ENCODE data around the gene TMEM200B. TPM values are rescaled to one million over a fixed set of nuclear protein-coding genes. Genes with fewer than 3 reads are reported as not detected.

The TMEM200B gene
- total and polyA plus RNA-seq, 2 of the 4 experiments (the other 2 are of a cell fraction) = 4.8 to 6.2 TPM

DNA sequence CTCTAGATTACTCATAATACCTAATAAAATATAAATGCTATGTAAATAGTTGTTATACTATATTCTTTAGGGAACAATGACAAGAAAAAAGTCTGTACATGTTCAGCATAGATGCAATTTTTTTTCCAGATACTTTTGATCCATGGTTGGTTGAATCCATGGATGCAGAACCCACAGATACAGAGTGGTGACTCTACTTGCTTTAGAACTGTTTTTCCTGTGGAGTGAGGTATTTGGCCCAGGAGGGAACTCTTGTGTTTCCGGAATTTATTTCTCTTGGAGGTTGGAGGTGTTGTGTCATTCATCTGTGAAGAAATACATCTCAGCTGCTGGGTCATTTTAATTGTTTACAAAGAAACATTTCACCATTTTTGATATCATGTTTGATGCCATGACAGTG lies 28.7 kb downstream of the TMEM200B start:
- Histone ChIP-seq H3K56ac (ENCODE audit: extremely low read depth, insufficient read depth, low read length) (no peak overlapping the region), H3K4me2 (ENCODE audit: low read depth, low read length) (no peak overlapping the region), H3K9ac (ENCODE audit: low read depth, low read length) (no peak overlapping the region), H3K23ac (ENCODE audit: low read depth, low read length) (no peak overlapping the region), H2BK20ac (ENCODE audit: low read depth, low read length) (no peak overlapping the region), H3K79me1 (ENCODE audit: low read depth in 1 of 2, low read length in 2 of 2) (no peaks in the 10 kb centered on the region), H4K91ac (ENCODE audit: insufficient read depth, low read depth, low read length) (no peak overlapping the region), H4K5ac (ENCODE audit: low read depth, low read length) (no peak overlapping the region), H4K8ac (ENCODE audit: low read depth in 2 of 2, low read length in 2 of 2) (no peak overlapping the region), H3K27me3 (ENCODE audit: control insufficient read depth, insufficient read depth, low read length) (no peaks in the 10 kb centered on the region), H2BK5ac (ENCODE audit: low read depth, low read length, poor library complexity, severe bottlenecking) (no peak overlapping the region), H3K4me3 (ENCODE audit: insufficient read depth, low read depth, low read length) (no peak overlapping the region), H2AFZ (replicated peaks; ENCODE audit: low read length, poor library complexity) (no peak overlapping the region), H2BK15ac (ENCODE audit: low read depth, low read length) (no peak overlapping the region), H2AK5ac (ENCODE audit: low read depth, low read length) (no peak overlapping the region), H3K14ac (replicated peaks; ENCODE audit: low read depth, low read length) (no peak overlapping the region), H3K27ac (ENCODE audit: insufficient read depth, low read length) (no peak overlapping the region), H2AK9ac (replicated peaks; ENCODE audit: low read depth, low read length, poor library complexity) (no peak overlapping the region), H3K9me3 (ENCODE audit: control insufficient read depth, insufficient read depth, low read length) (no peaks in the 10 kb centered on the region), H4K20me1 (ENCODE audit: insufficient read depth, low read length) (no peaks in the 10 kb centered on the region), H3K18ac (ENCODE audit: low read depth, low read length) (no peak overlapping the region), H3K36me3 (ENCODE audit: control insufficient read depth, insufficient read depth, low read length) (no peaks in the 10 kb centered on the region), H2BK120ac (ENCODE audit: low read depth, low read length) (no peak overlapping the region), H3K4me1 (ENCODE audit: control insufficient read depth, insufficient read depth, low read length) (no peaks in the 10 kb centered on the region), H3K4ac (ENCODE audit: low read depth, low read length) (no peak overlapping the region), H3K9me1 (ENCODE audit: insufficient read depth, low read length) (no peaks in the 10 kb centered on the region)
- intact Hi-C loops (cut with micrococcal nuclease) = no loop called here
- no peak for DNase-seq
- TF ChIP-seq RFX5 (IDR thresholded peaks at IDR 0.05; ENCODE audit: low read depth, low read length) = no peak
- TF ChIP-seq, protein P1, sequence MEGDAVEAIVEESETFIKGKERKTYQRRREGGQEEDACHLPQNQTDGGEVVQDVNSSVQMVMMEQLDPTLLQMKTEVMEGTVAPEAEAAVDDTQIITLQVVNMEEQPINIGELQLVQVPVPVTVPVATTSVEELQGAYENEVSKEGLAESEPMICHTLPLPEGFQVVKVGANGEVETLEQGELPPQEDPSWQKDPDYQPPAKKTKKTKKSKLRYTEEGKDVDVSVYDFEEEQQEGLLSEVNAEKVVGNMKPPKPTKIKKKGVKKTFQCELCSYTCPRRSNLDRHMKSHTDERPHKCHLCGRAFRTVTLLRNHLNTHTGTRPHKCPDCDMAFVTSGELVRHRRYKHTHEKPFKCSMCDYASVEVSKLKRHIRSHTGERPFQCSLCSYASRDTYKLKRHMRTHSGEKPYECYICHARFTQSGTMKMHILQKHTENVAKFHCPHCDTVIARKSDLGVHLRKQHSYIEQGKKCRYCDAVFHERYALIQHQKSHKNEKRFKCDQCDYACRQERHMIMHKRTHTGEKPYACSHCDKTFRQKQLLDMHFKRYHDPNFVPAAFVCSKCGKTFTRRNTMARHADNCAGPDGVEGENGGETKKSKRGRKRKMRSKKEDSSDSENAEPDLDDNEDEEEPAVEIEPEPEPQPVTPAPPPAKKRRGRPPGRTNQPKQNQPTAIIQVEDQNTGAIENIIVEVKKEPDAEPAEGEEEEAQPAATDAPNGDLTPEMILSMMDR (conservative IDR thresholded peaks at IDR 0.05; ENCODE audit: low read depth, low read length) = no peak
- TF ChIP-seq, protein P2, sequence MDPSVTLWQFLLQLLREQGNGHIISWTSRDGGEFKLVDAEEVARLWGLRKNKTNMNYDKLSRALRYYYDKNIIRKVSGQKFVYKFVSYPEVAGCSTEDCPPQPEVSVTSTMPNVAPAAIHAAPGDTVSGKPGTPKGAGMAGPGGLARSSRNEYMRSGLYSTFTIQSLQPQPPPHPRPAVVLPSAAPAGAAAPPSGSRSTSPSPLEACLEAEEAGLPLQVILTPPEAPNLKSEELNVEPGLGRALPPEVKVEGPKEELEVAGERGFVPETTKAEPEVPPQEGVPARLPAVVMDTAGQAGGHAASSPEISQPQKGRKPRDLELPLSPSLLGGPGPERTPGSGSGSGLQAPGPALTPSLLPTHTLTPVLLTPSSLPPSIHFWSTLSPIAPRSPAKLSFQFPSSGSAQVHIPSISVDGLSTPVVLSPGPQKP (IDR thresholded peaks at IDR 0.05; ENCODE audit: borderline replicate concordance, low read depth, low read length) = no peak
- no peak for TF ChIP-seq POLR2A (IDR thresholded peaks at IDR 0.05; ENCODE audit: low read depth, low read length)
- TF ChIP-seq FOS (IDR thresholded peaks at IDR 0.05; ENCODE audit: low read depth, low read length) = no peak
- no peak for TF ChIP-seq NFE2L2 (IDR thresholded peaks at IDR 0.05; ENCODE audit: low read depth, low read length)
- TF ChIP-seq, protein P3, sequence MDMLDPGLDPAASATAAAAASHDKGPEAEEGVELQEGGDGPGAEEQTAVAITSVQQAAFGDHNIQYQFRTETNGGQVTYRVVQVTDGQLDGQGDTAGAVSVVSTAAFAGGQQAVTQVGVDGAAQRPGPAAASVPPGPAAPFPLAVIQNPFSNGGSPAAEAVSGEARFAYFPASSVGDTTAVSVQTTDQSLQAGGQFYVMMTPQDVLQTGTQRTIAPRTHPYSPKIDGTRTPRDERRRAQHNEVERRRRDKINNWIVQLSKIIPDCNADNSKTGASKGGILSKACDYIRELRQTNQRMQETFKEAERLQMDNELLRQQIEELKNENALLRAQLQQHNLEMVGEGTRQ (IDR thresholded peaks at IDR 0.05; ENCODE audit: low read depth, low read length) = no peak
- TF ChIP-seq CEBPB (IDR thresholded peaks at IDR 0.05; ENCODE audit: low read depth, low read length) = no peak
- TF ChIP-seq BHLHE40 (IDR thresholded peaks at IDR 0.05; ENCODE audit: low read depth, low read length) = no peak
- TF ChIP-seq RAD21 (IDR thresholded peaks at IDR 0.05; ENCODE audit: low read length) = no peak
- TF ChIP-seq MAFK (IDR thresholded peaks at IDR 0.05; ENCODE audit: low read depth, low read length) = no peak
- TF ChIP-seq MXI1 (IDR thresholded peaks at IDR 0.05; ENCODE audit: borderline replicate concordance, low read depth, low read length) = no peak
- no peak for TF ChIP-seq SMC3 (IDR thresholded peaks at IDR 0.05; ENCODE audit: low read depth, low read length)
- no peak for TF ChIP-seq MAZ (IDR thresholded peaks at IDR 0.05; ENCODE audit: borderline replicate concordance, low read depth, low read length)
- no peak for TF ChIP-seq RCOR1 (IDR thresholded peaks at IDR 0.05; ENCODE audit: insufficient replicate concordance, low read length)
- TF ChIP-seq CHD1 (IDR thresholded peaks at IDR 0.05; ENCODE audit: low read depth, low read length) = no peak
- in situ Hi-C loops (cut with MboI; ENCODE audit: low sequenced_read_pairs) = no loop called here
- POLR2A ChIA-PET (ENCODE audit: unreplicated experiment) = no interaction called here
- WGBS, 2 experiments (ENCODE audit: extremely low coverage in 2 of 2, insufficient read length in 1 of 2) = no CpG with 5 or more reads among the region's 1 CpG
- ATAC-seq (ENCODE audit: low read depth) = no peak
- CTCF ChIA-PET = no interaction called here
- BruUV-seq (replicated peaks) = no TSS peak
- dilution Hi-C loops (cut with HindIII; ENCODE audit: low sequenced_read_pairs, unreplicated experiment) = no loop called here

All from IMR-90 (cell line).